DOHH2 (cell line): ENCODE data around the gene RASA2.

ENCODE experiments used
- EZH2phosphoT487 ChIP-seq: fragments of 200-600 bp; sonication (generic); IDR thresholded peaks from 2 replicates; pipeline ENCODE4 v1.6.1; 2017; ENCODE audit warnings: borderline replicate concordance, mild to moderate bottlenecking, antibody characterized with exemption, low read length, moderate library complexity, mixed read lengths
- TF ChIP-seq, protein P1 (sequence below): fragments of 200-600 bp; sonication (generic); IDR thresholded peaks from one replicate; pipeline ENCODE4 v1.5.1; 2014; ENCODE audit warnings: antibody characterized with exemption, mild to moderate bottlenecking, low read depth, low read length; ENCODE audit not compliant: poor library complexity, severe bottlenecking

GRCh38 chr3:141455603-141456300 is 31.1 kb upstream of the RASA2 start:
- TF ChIP-seq, protein P1, sequence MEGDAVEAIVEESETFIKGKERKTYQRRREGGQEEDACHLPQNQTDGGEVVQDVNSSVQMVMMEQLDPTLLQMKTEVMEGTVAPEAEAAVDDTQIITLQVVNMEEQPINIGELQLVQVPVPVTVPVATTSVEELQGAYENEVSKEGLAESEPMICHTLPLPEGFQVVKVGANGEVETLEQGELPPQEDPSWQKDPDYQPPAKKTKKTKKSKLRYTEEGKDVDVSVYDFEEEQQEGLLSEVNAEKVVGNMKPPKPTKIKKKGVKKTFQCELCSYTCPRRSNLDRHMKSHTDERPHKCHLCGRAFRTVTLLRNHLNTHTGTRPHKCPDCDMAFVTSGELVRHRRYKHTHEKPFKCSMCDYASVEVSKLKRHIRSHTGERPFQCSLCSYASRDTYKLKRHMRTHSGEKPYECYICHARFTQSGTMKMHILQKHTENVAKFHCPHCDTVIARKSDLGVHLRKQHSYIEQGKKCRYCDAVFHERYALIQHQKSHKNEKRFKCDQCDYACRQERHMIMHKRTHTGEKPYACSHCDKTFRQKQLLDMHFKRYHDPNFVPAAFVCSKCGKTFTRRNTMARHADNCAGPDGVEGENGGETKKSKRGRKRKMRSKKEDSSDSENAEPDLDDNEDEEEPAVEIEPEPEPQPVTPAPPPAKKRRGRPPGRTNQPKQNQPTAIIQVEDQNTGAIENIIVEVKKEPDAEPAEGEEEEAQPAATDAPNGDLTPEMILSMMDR, result no peak
- TF ChIP-seq EZH2phosphoT487, result no peak
